Caki2 (cell line): ENCODE results near the gene INPP5A. TPM values are rescaled to one million over a fixed set of nuclear protein-coding genes. Genes with fewer than 3 reads are reported as not detected.
A peak's percentile ranks its signal among the peaks of the same experiment; 100 is the strongest.
"Not testable (repeated sequence)": the region's sequence is repeated elsewhere in the genome, so short reads cannot be mapped to it uniquely, and the experiment has no call there.

Experiments used
- DNase-seq: peaks from one replicate; pipeline ENCODE4 v3.0.0-alpha.2; 2015; ENCODE audit warnings: low read depth
- in situ Hi-C: cut with HindIII; loops from 2 replicates; pipeline ENCODE4 v1.10.0; 2016; ENCODE audit warnings: low sequenced_read_pairs, low pct_unique_long_range_greater_than_20kb, mixed read lengths
- total RNA-seq: library from RNA; depleted of rRNA; stranded (reverse); fragments of >200 nt; shearing (Covaris generic); gene quantifications from 2 replicates; pipeline ENCODE4 v1.2.3, GENCODE V29; 2014; ENCODE audit warnings: low replicate concordance

Gene INPP5A
- total RNA-seq, 1 experiment from 2014 or later = 21.2 TPM

DNA sequence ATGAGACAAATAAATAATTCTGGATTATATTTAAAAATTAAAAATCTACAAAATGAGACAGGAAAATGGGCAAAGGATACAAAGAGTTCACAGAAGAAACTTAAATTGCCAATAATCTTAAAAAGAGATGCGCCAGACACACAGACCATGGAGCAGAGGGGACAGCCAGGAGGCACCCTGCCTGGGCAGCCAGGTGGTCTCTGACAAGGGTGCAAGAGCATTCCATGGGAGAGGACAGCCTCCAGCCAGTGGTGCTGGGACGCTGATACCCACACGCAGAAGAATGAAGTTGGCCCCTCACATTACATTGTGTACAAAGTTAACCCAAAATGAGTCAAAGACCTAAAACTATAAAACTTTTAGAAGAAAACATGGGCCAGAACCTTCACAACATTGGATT is 142.1 kb downstream of the INPP5A start:
- no peak for DNase-seq
- in situ Hi-C loops = no loop called here

DNA sequence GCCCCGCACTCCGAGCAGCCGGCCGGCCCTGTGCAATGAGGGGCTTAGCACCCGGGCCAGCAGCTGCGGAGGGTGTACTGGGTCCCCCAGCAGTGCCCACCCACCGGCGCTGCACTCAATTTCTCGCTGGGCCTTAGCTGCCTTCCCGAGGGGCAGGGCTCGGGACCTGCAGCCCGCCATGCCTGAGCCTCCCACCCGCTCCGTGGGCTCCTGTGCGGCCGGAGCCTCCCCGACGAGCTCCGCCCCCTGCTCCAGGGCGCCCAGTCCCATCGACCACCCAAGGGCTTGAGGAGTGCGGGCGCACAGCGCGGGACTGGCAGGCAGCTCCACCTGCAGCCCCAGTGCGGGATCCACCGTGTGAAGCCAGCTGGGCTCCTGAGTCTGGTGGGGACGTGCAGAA is 143.2 kb downstream of the INPP5A start:
- in situ Hi-C loops, DNase-seq: not testable (repeated sequence)

DNA sequence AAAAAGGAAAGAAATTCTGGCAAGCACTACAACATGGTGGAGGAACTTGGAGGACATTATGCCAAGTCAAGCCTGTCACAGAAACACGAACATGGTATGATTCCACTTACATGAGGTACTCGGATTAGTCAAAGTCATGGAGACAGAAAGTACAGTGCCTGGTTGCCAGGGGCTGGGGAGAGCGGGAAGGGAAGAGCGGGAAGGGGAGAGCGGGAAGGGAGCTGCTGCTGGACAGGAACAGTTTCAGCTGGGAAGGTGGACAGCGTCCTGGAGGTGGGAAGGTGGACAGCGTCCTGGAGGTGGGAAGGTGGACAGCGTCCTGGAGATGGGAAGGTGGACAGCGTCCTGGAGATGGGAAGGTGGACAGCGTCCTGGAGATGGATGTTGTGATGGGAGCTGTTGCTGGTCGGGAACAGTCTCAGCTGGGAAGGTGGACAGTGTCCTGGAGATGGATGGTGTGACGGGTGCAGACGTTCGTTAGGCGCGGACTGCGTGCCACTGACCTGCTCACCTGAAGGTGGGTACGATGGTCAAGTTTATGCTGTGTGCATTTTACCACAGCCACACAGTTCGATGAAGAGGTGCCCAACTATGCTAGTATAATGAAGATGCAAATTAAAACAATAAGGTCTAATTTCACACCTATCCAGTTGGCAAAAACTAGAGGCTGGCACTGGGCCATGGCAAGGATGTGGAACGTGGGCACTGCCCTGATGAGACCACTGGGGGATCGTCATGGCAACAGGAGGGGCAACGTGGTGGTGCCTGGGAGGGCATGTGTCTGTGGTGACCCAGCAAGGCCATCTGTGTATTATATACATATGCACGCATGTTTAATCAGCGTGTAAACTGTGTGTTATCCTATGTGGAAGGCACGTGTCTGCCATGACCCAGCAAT is 144.5 kb downstream of the INPP5A start:
- in situ Hi-C loops = no loop called here
- DNase-seq = no peak

DNA sequence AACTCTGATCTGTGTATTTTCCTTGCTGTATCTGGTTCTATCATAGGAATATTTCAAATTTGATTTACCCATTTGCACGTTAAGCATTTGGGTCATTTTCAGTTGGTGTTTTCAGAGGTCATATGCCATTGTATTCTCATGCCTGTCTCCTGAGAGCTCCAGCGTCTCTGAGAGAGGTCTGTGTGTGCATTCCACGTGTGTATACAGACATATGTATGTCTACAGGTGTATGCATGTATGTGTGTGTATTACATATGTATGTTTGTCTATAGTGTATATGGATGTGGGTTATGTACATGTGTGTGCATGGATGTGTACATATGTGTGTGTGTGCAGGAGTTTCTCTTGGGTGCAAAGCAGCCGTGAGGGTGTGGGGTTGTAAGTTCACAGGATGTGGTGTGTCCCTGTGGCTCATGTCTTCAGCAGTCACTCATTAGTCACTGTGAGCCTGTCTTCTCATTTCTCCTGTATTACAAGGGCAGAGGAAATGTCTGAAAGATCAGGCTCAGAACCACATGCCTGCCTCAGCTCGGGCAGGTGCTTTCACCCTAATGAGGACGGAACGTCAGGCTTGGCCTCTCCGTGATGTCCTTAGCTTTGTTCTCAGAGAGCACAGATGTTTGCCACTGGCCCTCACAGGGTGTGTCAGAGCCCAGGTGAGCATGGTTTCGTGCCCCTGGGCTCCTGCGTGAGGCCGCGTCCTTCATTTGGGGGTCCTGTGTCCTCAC is 146.7 kb downstream of the INPP5A start:
- in situ Hi-C loops = no loop called here
- DNase-seq = peak; percentile 51

DNA sequence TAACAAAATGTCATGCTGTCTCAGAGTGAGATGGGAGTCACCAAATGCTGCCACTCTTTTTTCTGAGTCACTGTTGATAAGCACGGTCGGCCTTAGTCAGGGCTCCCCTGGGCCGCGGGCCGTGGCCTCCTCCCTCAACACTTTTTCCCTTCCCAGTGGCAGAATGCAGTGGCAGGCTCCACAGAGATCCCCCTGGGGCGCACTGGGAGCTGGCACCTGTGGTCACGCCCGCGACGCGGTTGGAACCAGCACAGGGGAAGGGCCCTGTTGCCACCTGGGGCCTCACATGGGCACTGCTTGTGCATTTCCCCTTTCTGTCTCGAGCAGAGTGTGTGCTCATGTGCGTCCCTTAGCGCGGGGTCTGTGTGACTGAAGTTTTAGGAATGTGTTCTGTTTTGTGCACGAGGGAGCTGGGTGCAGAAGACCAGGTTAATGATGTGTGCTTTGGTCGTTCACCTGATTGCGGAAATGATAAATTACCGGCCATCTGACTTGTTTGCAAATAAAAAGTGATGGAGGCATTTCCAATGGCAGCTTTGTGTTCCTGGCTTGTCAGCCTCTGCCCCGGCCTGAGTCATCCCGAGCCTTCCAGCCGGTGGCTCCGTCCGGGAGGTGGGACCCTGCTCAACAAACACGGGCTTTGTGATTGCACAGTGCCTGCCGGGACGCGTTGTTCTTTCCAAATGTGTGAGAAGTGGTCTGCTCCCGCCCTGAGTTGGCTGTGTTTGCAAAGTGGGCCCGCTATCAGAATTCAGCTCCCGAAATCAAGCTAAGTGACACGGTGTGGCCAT is 147.7 kb downstream of the INPP5A start:
- DNase-seq = peak; percentile 92
- in situ Hi-C loops = no loop called here

DNA sequence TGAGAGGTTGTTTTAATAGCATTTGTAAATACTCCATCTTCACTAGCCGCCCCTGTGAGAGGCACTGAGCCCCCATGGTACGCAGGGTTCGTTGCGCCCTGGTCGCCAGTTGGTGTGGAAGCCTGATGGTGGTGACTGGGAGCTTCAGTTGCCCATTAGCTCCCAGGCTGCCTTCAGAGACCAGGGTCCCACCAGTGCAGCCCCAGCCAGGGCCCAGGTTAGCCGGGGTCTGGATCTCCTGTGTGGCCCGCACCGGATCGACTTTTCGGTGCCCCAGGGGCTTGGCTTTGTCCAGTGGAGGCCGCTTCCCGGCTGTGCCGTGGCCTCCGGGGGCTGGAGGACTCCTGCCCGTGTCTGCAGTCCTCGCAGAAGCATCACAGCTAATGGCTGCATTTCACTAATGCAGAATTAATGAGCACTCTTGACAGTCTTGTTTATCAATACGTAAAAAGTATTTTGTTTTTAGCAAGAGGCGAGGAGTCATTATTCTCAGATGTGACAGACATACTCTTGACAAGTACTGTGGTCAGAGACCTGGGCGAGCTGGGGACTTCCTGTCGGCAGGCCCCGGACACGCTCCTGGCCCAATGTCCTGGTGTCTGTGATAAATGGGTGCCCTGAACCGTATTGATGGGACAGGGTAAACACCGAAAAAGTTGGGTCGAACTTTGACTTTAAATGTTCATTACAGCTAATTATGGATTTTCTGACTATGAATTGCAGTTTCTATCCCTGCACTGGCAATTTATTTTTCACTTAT is 148.5 kb downstream of the INPP5A start:
- in situ Hi-C loops = no loop called here
- no peak for DNase-seq

DNA sequence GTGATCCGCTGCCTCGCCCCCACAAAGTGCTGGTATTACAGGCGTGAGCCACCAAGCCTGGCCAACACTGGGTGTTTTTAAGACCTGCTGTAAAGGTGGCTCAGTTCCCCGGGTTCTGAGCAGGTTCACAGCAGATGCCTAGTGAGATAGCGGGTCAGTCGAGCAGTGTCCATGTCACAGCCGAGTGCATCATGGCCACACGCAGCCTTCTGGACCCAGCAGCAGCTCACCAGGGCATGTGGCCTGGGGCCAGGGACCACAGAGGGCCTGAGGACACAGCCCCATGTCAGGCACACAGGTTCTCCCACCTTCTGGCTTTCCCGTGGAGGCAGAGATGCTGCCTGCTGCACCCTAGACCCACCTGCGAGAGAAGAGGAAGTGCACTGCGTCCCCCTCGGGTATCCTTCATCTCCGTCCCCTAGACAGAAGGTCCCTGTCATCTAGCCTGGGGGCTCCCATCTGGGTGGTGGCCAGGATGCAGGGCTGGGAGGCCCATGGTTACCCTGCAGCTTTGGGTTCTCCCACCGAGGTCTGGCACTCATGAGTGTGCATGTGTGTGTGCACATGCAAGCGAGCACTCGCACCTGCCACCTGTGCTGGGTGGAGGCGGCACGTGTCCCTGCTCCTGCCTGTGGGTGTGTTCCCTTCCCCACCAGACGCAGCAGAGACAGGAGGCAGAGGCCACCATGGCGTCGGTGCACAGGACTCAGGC is 149.8 kb downstream of the INPP5A start:
- in situ Hi-C loops = no loop called here
- no peak for DNase-seq

DNA sequence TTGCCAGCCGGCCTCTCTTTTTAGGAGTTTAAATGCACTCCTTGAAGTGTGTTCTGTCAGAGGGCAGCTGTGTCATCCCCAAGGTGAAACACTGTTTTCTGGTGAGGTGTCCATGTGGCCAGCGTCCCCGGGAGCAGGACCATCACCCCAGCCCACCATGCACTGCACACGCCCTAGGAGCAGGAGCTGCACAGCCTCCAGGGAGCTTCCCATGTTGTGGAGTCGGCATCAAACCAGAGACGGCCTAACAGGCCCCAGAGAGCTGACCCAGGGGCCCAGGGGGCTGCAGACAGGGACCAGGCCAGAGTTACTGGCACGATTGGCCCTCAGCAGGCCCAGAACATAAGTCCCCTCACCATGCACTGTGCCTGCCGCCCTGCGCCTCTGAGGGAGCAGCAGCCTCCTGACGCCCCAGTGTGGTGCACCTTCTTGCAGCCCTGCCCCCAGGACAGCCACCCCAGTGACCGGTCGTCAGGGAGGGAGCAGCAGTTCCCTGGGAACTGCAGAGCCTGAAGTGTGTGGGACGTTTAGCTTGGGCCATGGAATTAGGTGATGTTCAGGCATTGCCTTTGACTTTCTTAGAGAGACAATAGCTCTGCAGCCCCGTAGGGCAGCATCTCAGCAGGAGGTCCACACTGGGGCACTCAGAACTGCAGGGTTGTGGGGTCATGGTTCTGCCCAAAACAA is 150.4 kb downstream of the INPP5A start:
- in situ Hi-C loops = no loop called here

DNA sequence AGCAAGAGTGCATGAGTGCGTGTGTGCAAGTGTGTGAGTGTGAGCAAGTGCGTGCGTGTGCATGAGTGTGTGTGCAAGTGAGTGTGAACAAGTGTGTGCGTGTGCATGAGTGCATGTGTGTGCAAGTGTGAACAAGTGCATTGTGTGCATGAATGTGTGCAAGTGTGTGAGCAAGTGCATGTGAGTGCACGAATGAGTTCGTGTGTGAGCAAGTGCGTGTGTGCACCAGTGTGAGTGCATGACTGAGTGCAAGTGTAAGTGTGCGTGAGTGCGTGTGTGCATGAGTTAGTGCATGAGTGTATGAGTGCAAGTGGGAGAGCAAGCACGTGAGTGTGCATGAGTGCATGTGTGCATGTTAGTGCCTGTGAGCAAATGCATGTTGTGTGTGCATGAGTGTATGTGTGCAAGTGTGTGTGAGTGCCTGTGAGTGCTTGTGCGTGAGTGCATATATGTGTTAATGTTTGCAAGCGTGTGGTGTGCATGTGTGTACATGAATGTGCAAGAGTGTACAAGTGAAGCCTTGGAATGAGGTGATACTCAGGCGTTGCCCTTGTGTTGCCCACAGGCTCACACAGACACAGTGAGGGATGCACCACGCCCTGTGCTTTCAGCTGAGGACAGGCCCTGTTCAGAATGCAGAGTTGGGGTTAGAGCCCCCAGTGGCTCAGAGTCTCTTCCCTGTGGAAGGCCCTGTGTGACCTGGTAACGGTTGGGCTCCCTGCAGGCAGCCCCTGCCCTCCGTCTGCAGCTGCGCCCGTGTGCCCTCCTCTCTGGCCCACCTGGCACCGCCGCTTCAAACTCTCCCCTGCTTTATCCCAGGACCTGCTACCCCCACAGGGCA is 151.2 kb downstream of the INPP5A start:
- no peak for DNase-seq
- in situ Hi-C loops = no loop called here

More for the DNA sequence above, 150.4 kb downstream of the INPP5A start:
- no peak for DNase-seq

DNA sequence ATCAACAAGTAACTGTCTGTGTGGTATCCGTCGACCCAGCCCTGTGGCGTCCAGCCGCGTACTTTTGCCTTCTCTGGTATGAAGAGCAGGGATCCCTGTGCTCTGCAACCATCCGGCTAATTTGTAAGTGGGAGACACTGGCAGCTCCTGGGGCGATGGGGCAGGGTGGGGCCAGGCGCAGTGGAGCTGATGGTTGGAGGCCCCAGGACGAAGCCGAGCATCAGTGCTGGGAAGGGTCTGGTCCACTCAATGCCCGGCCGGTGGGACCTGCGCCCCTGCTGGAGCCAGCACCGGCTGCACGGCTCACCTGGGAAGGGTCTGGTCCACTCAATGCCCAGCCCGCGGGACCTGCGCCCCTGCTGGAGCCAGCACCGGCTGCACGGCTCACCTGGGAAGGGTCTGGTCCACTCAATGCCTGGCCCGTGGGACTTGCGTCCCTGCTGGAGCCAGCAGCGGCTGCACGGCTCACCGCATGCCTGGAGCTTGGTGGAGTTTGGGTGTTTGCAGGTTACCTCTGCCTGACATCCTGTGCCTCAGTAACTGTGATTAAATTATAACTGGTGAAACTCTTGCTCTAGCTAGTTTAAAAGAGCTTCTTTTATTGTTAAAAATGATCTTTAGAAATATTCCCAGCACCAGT is 152.3 kb downstream of the INPP5A start:
- in situ Hi-C loops = no loop called here
- no peak for DNase-seq

DNA sequence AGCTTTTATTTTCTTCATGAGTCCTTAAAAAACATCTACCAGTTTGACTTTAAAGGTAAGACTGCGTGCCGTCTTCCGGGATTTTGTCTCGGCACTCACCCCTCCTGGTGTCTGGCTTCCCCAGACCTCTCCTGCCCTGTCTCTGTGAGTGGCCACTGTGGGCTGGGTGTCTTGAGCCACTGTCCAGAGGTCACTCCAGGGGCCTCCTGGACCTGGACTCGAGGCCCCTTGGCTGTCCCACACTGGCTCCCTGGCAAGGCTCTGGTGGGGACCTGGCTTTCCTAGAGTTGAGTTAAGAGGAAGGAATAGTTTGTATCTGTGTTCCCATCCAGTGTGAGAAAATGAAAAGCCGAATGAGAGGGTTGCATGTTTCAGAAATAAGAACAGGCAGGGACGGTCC is 152.8 kb downstream of the INPP5A start:
- in situ Hi-C loops = no loop called here
- no peak for DNase-seq

DNA sequence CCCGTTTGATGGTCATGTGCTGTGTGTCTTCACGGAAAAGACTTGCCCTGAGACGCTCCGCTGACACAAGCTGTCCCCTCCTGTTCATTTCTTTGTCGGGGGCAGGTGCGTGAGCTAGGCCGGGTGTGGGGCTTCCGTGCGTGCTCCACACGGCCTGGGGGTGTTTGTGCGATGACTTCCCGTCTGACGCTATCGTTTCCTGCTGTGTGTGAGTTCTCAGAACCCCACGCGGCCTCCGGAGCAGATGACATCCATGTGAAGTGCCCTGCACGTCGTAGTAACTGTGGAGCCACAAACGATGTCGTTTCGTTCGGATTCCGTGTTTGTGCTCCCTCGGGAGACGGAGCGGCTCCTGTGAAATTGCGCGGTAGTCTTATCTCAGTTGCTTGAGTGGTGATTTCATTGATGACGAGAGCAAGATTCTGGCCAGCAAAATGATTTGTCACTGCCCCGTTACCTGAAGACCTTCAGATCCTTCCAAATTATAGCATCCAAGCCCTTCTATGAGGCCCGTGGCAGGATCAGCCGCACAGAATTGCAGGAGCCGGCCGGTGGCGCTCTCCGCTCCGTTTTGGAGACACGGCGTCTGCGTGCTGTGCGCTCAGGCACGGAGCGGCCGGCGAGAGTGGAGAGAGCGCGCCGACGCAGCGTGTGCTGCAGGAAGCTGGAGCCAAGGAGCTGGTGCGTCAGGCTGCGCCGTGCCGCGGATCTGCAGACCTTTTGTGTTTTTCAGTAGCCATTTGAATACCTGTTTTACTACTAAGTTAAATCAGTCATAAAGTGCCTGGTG is 153.4 kb downstream of the INPP5A start:
- DNase-seq = no peak
- in situ Hi-C loops = no loop called here

DNA sequence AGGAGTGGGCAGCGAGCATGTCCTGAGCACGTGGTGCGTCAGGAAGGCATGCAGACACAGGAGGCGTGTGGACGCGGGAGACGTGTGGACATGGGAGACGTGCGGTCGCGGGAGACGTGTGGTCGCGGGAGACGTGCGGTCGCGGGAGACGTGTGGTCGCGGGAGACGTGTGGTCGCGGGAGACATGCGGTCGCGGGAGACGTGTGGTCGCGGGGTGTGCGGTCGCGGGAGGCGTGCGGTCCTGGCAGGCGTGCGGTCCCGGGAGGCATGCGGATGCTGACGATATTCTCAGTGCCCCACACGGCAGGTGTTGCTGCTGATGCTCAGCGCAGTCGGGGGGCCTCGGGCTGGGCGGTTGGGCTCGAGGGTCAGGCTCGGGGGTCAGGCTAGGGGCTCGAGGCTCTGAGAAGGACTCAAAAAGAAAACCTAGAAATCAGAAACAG is 154.1 kb downstream of the INPP5A start:
- in situ Hi-C loops = no loop called here
- no peak for DNase-seq

DNA sequence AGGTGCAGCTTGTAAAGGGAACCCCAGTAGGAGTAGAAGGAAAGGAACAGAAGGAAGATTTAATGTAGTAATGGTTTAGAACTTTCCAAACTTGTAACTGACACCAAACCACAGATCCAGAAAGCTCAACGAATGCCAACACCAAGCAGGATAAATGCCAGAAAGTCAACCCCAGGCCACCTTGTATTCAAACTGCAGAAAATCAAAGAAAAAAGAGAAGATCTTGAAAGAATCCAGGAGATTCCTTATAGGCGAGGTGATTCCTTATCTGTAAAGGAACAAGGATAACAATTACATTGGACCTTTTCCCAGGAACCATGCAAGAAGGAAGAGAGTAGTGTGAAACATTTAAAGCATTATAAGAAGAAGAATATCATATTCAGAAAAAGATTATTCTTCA is 154.7 kb downstream of the INPP5A start:
- in situ Hi-C loops = no loop called here

DNA sequence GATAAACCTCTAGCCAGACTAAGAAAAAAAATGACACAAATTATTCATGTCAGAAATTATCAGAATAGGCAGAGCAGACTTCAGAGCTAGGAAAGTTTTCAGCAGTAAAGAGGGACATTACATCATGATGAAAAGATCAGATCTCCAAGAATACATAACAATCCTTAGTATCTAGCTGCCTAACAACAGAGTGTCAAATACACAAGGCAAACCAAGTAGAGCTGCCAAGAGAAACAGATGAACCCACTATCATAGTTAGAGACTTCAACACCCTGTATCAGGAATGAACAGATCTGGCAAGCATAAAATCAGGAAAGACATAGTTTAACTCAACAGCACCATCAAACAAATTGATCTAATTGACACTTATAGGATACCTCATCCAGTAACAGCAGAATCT is 156.1 kb downstream of the INPP5A start:
- no peak for DNase-seq
- in situ Hi-C loops = no loop called here

More for the DNA sequence above, 154.7 kb downstream of the INPP5A start:
- DNase-seq = no peak
